GM23248 (cell line): ENCODE results near the gene NLRC5. TPM values are rescaled to one million over a fixed set of nuclear protein-coding genes. Genes with fewer than 3 reads are reported as not detected.
A peak's percentile ranks its signal among the peaks of the same experiment; 100 is the strongest.
"Not testable (repeated sequence)": the region's sequence is repeated elsewhere in the genome, so short reads cannot be mapped to it uniquely, and the experiment has no call there.

Experiments
- DNase-seq: peaks from one replicate; pipeline ENCODE4 v3.0.0-alpha.2; 2015
- H2AFZ ChIP-seq: fragments of 200-600 bp; sonication (generic); 2 replicates; pipeline ENCODE4 v1.6.1; 2016; ENCODE audit warnings: antibody characterized with exemption
- H3F3A ChIP-seq: fragments of 200-600 bp; sonication (generic); 2 replicates; pipeline ENCODE4 v1.6.1; 2016; ENCODE audit warnings: mild to moderate bottlenecking, antibody characterized with exemption, mixed run types; ENCODE audit not compliant: insufficient read depth
- H3K27ac ChIP-seq: fragments of 200-600 bp; sonication (generic); 2 replicates; pipeline ENCODE4 v1.5.1; 2016; ENCODE audit warnings: mild to moderate bottlenecking
- H3K27me3 ChIP-seq: fragments of 200-600 bp; sonication (generic); replicated peaks from 2 replicates; pipeline ENCODE4 v1.6.1; 2016; ENCODE audit warnings: mild to moderate bottlenecking; ENCODE audit not compliant: insufficient read depth
- H3K36me3 ChIP-seq: fragments of 200-600 bp; sonication (generic); 2 replicates; pipeline ENCODE4 v1.6.1; 2016; ENCODE audit warnings: low read depth, mild to moderate bottlenecking
- H3K4me1 ChIP-seq: fragments of 200-600 bp; sonication (generic); 2 replicates; pipeline ENCODE4 v1.6.1; 2016; ENCODE audit warnings: mild to moderate bottlenecking; ENCODE audit not compliant: insufficient read depth
- H3K4me2 ChIP-seq: fragments of 200-600 bp; sonication (generic); one replicate; pipeline ENCODE4 v1.6.1; 2016; ENCODE audit warnings: mild to moderate bottlenecking; ENCODE audit not compliant: unreplicated experiment
- H3K4me3 ChIP-seq: fragments of 200-600 bp; sonication (generic); 2 replicates; pipeline ENCODE4 v1.5.1; 2016; ENCODE audit warnings: mild to moderate bottlenecking
- H3K79me2 ChIP-seq: fragments of 200-600 bp; sonication (generic); 2 replicates; pipeline ENCODE4 v1.6.1; 2016; ENCODE audit warnings: mild to moderate bottlenecking; ENCODE audit not compliant: insufficient read depth
- H3K9ac ChIP-seq: fragments of 200-600 bp; sonication (generic); 2 replicates; pipeline ENCODE4 v1.6.1; 2016; ENCODE audit warnings: mild to moderate bottlenecking
- H3K9me2 ChIP-seq: fragments of 200-600 bp; sonication (generic); 2 replicates; pipeline ENCODE4 v1.6.1; 2016; ENCODE audit warnings: mixed run types, mild to moderate bottlenecking, moderate library complexity; ENCODE audit not compliant: insufficient read depth
- H3K9me3 ChIP-seq: fragments of 200-600 bp; sonication (generic); one replicate; pipeline ENCODE4 v1.6.1; 2017; ENCODE audit warnings: low read depth
- H4K20me1 ChIP-seq: fragments of 200-600 bp; sonication (generic); 2 replicates; pipeline ENCODE4 v1.6.0; 2016; ENCODE audit not compliant: insufficient read depth
- EZH2 ChIP-seq: fragments of 200-600 bp; sonication (generic); IDR thresholded peaks from 2 replicates; pipeline ENCODE4 v1.6.1; 2018; ENCODE audit warnings: antibody characterized with exemption, mild to moderate bottlenecking; ENCODE audit not compliant: insufficient read depth, poor library complexity, severe bottlenecking
- EZH2phosphoT487 ChIP-seq: fragments of 200-600 bp; sonication (generic); IDR thresholded peaks from 2 replicates; pipeline ENCODE4 v1.6.1; 2018; ENCODE audit warnings: antibody characterized with exemption, moderate library complexity, mild to moderate bottlenecking, low read depth; ENCODE audit not compliant: insufficient read depth
- WGBS, 2 experiments: methylation state at CpG; one replicate each; pipeline ENCODE4 v1.1.6; 2015 to 2017; ENCODE audit warnings: low lambda C conversion rate in 2 of 2, low coverage in 1 of 2; ENCODE audit errors: missing lambda C conversion rate in 2 of 2; 5-methylcytosine and 5-hydroxymethylcytosine counted together
- in situ Hi-C: fragments of 300-500 bp; cut with MboI; formaldehyde crosslinking; loops from 2 replicates; pipeline ENCODE4 v1.15.0; 2020
- polyA plus RNA-seq: library from polyadenylated mRNA; unstranded; fragments of >200 nt; fragmentation: Nextera tagmentation; extraction: Ambion mirVana; gene quantifications from 2 replicates; pipeline ENCODE4 v1.2.1, GENCODE V29; 2016
- total RNA-seq: library from RNA; depleted of rRNA; stranded (reverse); fragments of >200 nt; shearing (Covaris generic); gene quantifications from 2 replicates; pipeline ENCODE4 v1.2.3, GENCODE V29; 2014

The NLRC5 gene
- total and polyA plus RNA-seq, 2 experiments from 2014 or later: 10.6 to 17.1 TPM

- no peaks in the 10 kb centered on the region for H4K20me1 ChIP-seq
- no peaks in the 10 kb centered on the region for H3K36me3 ChIP-seq
- in situ Hi-C loops: no loop called here
- no peaks in the 10 kb centered on the region for H3F3A ChIP-seq
- H3K4me3 ChIP-seq: no peak overlapping the region
- DNase-seq: no peak
- H3K9me3 ChIP-seq: no peaks in the 10 kb centered on the region
- no peak overlapping the region for H3K27ac ChIP-seq
- no peaks in the 10 kb centered on the region for H3K79me2 ChIP-seq
- 90 to 95% methylated on average over 14 of the region's 14 CpGs for WGBS, 2 experiments
- H3K4me2 ChIP-seq: no peak overlapping the region
- no peak overlapping the region for H2AFZ ChIP-seq
- H3K9me2 ChIP-seq: no peaks in the 10 kb centered on the region
- no peaks in the 10 kb centered on the region for H3K27me3 ChIP-seq
- H3K9ac ChIP-seq: no peak overlapping the region
- TF ChIP-seq EZH2phosphoT487 (no peak), EZH2 (no peak)
- 0 out of 2 replicates have a peak, but pooled peaks cover 6% of the 10 kb centered on the region for H3K4me1 ChIP-seq
These were observed 109.0 kb downstream of the NLRC5 start for GRCh38 chr16:57098188-57098841.

- H3K4me2 ChIP-seq, H3K9me2 ChIP-seq, H3K27ac ChIP-seq, H3K4me3 ChIP-seq, H3K36me3 ChIP-seq, H3K9me3 ChIP-seq, H3F3A ChIP-seq, H3K4me1 ChIP-seq, H3K9ac ChIP-seq, H3K27me3 ChIP-seq, in situ Hi-C loops, H2AFZ ChIP-seq, H3K79me2 ChIP-seq, H4K20me1 ChIP-seq: not testable (repeated sequence)
- DNase-seq: peak; percentile 54
- WGBS, 2 experiments: 56 to 62% methylated on average over 6 of the region's 6 CpGs
These were observed 110.6 kb downstream of the NLRC5 start for GRCh38 chr16:57099965-57100364.

- no peak for TF ChIP-seq EZH2phosphoT487
- no peak for TF ChIP-seq EZH2
- Histone ChIP-seq H3K4me1 (0 out of 2 replicates have a peak, but pooled peaks cover 6% of the 10 kb centered on the region), H3F3A (no peaks in the 10 kb centered on the region), H4K20me1 (no peaks in the 10 kb centered on the region), H3K4me3 (no peak overlapping the region), H3K9me2 (no peaks in the 10 kb centered on the region), H3K27ac (no peak overlapping the region), H3K79me2 (no peaks in the 10 kb centered on the region), H3K36me3 (no peaks in the 10 kb centered on the region), H3K9ac (no peak overlapping the region), H3K9me3 (no peaks in the 10 kb centered on the region), H2AFZ (no peak overlapping the region), H3K4me2 (no peak overlapping the region), H3K27me3 (no peaks in the 10 kb centered on the region)
- WGBS, 2 experiments: 100% methylated on average over 1 of the region's 1 CpG
- DNase-seq: no peak
- in situ Hi-C loops: no loop called here
These were observed 111.1 kb downstream of the NLRC5 start for GRCh38 chr16:57100445-57100844.

- Histone ChIP-seq H3F3A (no peaks in the 10 kb centered on the region), H3K4me3 (no peak overlapping the region), H3K4me1 (0 out of 2 replicates have a peak, but pooled peaks cover 6% of the 10 kb centered on the region), H3K27me3 (no peaks in the 10 kb centered on the region), H2AFZ (no peak overlapping the region), H3K27ac (no peak overlapping the region), H3K9me2 (no peaks in the 10 kb centered on the region), H3K9ac (no peak overlapping the region), H4K20me1 (no peaks in the 10 kb centered on the region), H3K4me2 (no peak overlapping the region), H3K79me2 (no peaks in the 10 kb centered on the region), H3K9me3 (no peaks in the 10 kb centered on the region), H3K36me3 (no peaks in the 10 kb centered on the region)
- 85 to 86% methylated on average over 16 of the region's 16 CpGs for WGBS, 2 experiments
- no peak for DNase-seq
- in situ Hi-C loops: no loop called here
- TF ChIP-seq EZH2 (no peak), EZH2phosphoT487 (no peak)
These were observed 113.8 kb downstream of the NLRC5 start for GRCh38 chr16:57102888-57103851.
